ENCODE results near the gene CLPTM1L.

DNA sequence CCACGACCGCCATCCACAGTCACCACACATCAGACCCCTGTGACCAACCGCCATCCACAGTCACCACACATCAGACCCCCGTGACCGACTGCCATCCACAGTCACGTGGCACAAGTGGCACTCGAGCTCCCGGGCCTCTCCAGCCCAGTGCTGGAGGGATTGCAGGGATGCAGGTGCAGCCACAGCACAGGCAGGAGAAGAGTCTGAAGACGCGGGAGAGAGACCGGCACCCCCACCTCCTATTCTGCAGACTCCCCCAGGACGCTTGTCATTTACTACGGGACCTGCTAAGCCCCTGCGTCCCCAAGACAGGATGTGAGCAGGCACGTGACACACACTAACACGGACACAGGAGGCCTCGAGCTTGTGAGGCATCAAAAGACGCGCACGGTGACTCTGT, 71.2 kb downstream of the CLPTM1L start:
- TF ChIP-seq, protein P1, sequence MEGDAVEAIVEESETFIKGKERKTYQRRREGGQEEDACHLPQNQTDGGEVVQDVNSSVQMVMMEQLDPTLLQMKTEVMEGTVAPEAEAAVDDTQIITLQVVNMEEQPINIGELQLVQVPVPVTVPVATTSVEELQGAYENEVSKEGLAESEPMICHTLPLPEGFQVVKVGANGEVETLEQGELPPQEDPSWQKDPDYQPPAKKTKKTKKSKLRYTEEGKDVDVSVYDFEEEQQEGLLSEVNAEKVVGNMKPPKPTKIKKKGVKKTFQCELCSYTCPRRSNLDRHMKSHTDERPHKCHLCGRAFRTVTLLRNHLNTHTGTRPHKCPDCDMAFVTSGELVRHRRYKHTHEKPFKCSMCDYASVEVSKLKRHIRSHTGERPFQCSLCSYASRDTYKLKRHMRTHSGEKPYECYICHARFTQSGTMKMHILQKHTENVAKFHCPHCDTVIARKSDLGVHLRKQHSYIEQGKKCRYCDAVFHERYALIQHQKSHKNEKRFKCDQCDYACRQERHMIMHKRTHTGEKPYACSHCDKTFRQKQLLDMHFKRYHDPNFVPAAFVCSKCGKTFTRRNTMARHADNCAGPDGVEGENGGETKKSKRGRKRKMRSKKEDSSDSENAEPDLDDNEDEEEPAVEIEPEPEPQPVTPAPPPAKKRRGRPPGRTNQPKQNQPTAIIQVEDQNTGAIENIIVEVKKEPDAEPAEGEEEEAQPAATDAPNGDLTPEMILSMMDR (IDR thresholded peaks at IDR 0.05), result no peak
- no peak for TF ChIP-seq EZH2 (IDR thresholded peaks at IDR 0.05; ENCODE audit: borderline replicate concordance, insufficient read depth, low read depth, low read length, poor library complexity, severe bottlenecking)
